Measurements from ENCODE around the gene GAP43.

- TF ChIP-seq POLR2A (IDR thresholded peaks at IDR 0.05) (no peak), CTCF (IDR thresholded peaks at IDR 0.05) (no peak)
Observed at GRCh38 chr3:115662356-115662755, 39.0 kb downstream of the GAP43 start.

All from thyroid gland (tissue), 4 donors.